ENCODE results near the gene RIN3.

The RIN3 gene

DNA sequence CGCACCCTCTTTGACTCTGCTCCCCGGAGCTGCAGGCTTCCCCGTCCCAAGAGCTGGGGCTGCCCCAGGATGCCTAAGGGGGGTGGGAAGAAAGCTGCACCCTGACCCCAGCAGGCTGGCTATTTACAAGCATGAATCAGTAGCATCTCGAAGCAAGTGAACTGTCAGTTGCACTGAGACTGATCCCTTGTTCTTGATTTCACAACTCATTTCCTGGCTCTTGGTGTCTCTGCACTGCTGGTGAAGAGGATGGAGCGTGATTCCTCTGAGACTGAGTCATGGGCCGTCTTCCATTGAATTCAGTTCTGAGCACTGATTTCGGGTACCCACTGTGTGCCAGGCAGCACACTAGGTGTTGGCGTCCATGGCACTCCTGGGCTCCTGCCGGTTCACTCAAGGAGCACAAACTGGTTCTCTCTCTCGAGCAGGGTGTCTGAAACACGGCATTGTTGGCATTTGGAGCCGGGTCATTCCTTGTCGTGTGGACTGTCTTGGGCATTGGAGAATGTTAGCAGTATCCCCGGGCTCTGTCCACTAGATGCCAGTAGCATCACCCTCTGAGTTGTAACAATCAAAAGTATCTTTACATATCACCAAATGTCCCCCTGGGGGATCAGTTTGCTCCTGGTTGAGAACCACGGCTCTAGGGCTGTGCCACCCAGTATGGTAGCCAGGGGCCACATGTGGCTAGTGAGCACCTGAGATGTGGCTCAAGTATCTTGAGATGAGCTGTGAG lies 86.9 kb downstream of the RIN3 start:
- DNase-seq (ENCODE audit: low read depth, low spot score), result no peak

DNA sequence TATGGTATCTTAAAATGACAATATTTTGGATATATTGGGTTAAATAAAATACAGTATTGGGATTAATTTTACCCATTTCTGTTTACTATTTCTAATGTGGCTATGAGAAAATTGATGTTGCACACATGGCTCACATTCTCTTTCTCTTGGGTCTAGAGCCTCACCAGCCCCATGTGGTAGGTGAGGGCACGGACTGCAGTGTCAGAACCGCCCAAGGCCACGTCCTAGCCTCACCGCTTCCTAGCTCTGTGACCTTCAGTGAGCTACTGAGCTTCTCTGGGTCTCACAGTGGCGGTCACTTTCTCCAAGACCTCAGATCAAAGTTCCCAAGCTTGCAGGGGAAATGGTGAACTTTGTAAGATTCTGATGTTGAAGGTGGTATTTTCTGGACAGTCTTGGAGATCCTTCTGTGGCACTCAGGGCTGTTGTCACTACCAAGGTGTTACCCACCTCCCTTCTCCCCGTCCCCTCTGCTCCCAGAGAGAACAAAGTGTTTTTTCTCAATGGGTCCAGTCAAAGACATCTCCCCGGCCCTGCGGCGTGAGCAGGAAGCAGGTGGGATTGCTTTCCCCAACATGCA lies 87.6 kb downstream of the RIN3 start:
- DNase-seq (ENCODE audit: low read depth, low spot score), result no peak

DNA sequence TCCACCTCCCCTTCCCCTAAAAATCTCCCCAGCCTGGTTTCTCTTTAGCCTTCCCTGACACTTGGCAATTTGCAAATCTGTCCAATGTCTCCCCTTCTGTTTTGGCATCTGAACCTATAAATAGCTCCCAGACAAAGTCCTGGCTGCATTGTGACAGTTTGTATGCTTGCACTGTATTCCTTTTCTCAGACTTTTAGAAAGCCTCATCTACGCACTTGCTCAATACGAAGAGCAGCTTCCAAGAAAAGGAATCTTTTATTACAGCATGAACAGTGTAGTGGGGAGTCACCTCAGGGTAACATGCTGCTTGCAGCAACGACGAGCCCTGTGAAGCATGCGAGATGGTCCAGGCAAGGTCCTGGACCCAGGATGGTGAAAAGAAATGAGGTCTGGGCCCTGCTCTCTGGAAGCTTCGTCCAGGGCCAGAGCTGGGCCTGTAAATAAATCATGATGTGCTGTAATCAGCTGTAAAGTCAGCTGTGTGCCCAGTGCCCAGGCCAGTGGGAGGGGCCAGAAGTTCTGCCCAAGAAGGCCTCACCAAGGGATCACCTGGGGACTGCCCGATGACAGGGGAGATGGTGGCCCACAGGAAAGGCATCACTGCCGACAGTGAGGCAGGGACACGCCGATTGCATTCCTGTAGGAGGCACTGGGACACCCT lies 88.3 kb downstream of the RIN3 start:
- no peak for DNase-seq (ENCODE audit: low read depth, low spot score)

DNA sequence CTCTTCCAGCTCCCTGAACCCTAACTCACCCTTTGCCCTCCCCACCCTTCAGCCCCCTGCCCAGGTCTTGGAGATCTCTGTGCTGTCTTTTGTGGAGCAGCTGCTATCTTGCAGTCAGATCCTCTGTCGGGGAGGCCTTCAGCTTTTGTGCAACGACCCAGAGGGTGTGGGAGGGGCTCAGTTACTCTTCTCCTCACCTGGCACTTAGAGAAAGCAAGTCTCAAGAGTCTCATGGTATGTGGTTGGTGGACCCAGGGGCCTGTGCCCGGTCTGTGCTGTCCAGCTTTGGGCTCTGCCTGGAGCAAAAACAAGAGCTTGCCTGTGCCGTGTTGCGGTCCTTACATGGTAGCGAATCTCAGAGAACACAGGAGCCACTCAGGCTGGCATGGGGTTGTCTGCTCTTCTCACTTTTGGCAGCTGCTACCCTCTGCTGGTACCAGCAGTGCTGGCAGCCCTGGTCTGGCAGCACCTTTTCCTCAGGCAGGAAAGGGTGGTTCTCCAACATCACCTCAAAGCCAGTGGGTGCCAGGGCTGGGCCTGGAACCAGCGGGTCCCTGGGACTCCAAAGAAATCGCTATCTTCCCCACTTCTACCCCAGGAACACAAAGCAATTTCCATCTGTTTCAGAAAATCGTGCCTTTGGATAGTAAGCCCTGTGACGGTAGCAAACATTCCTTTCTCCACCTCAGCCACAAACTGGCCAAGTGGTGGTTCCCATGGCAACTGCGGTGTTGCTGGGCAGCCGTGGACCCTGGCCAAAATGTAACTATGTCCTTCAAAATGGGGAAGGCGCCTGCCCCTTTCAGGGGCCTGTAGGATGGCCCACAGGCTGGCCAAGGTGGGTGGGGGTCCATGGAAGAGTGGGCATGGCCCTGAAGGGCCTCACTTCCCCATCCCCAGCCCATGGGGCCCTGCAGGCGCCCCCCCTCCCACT lies 90.0 kb downstream of the RIN3 start:
- peak; percentile 21 for DNase-seq (ENCODE audit: low read depth, low spot score)

DNA sequence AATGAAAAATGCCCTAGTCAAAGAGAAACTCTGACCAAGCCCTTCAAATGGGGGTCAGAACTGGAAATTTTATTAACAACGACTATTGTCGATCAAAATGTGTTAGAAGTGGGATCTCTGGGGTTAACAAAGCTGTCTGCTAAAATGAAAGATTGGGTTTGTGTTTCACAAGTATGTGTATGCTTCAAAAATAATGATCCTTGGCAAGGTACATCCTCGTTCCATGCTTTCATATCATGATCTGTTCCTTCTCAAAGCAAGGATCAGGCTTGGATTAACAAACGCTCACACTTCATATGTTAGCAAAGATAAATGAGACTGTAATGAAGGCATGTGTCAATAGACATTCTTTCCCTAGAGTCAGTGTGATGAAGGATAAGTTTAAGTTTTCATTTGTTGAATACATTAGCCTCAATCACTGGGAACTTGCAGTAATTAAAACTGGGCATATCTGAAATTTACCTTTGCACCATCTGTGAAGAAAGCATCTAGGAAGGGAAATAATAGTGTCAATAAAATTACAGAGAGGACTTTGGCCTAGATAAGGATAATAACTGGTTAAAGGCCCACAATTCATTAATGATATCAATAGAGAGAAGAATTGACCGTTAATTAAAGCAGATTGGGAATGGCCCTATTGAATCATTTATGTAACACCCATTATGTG lies 91.8 kb downstream of the RIN3 start:
- no peak for DNase-seq (ENCODE audit: low read depth, low spot score)

DNA sequence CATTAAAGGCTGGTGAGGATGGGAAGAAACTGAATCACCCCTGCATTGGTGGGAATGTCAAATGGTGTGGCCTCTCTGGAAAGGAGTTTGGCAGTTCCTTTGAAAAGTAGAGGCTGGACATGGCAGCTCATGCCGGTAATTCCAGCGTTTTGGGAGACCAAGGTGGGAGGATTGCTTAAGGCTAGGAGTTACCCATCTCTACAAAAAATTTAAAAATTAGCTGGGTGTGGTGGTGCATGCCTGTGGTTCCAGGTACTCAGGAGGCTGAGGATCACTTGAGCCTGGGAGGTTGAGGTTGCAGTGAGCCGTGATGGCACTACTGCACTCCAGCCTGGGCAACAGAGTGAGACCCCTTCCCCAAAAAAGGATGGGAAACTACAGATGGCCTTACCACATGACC lies 93.7 kb downstream of the RIN3 start:
- DNase-seq (ENCODE audit: low read depth, low spot score), result no peak

DNA sequence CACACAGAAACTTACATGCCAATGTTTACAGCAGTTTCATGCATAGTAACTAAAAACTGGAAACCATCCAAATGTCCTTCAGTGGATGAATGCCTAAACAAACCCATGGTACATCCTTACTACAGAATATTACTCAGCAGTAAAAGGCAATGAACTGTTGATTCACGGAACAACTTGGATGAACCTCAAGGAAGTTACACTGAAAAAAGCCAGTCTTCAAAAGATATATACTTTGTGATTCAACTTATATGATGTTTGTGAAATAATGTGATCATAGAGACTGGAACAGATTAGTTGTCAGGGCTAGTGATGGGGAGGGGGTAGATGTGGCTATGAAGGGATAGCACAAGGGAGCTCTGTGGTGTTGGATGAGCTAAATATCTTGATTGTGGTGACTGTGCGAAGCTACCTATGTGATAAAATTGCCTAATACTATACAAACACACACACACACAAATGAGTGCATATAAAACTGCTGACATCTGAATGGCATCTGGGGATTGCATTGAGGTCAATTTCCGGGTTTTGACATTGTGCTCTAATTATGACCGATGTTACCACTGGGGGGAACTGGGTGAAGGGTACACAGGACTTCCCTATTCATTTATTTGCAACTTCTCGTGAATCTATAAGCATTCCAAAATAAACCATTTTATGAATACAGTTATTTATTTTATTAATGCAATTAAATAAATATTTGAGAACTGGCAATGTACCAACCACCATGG lies 94.3 kb downstream of the RIN3 start:
- DNase-seq (ENCODE audit: low read depth, low spot score), result no peak

DNA sequence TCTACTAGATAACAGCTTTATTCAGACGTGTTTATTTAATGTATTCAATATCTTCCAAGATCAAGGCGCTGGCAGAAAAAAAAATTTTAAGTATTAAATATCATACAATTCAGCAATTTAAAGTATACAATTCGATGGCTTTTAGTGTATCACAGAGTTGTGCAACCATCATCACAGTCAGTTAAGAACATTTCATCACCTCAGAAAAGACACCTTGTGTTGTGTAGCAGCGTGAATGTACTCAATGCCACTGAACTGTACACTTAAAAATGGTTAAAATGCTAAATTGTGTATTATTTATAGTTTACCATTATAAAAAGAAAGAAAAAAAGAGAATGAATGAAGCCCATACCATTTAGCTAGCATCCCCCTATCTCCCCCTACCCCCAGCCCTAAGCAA lies 96.4 kb downstream of the RIN3 start:
- DNase-seq (ENCODE audit: low read depth, low spot score), result no peak

DNA sequence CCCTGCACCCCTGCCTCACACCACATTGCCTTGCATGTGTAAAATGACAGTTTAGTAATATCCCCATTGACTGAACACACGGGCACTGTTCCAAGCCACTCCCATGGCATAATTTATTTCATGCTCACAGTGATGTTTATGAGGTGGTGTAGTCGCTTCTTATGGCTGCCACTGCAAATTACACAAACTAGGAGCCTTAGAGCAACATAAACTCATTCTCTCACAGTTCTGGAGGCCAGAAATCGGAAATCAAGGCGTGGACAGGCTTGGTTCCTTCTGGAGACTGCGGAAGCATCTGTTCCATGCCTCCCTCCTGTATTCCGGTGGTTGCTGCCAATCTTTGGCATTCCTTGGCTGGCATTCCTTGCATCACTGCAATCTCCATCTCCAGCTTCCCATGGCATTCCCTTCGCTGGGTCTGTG lies 97.3 kb downstream of the RIN3 start:
- no peak for DNase-seq (ENCODE audit: low read depth, low spot score)

DNA sequence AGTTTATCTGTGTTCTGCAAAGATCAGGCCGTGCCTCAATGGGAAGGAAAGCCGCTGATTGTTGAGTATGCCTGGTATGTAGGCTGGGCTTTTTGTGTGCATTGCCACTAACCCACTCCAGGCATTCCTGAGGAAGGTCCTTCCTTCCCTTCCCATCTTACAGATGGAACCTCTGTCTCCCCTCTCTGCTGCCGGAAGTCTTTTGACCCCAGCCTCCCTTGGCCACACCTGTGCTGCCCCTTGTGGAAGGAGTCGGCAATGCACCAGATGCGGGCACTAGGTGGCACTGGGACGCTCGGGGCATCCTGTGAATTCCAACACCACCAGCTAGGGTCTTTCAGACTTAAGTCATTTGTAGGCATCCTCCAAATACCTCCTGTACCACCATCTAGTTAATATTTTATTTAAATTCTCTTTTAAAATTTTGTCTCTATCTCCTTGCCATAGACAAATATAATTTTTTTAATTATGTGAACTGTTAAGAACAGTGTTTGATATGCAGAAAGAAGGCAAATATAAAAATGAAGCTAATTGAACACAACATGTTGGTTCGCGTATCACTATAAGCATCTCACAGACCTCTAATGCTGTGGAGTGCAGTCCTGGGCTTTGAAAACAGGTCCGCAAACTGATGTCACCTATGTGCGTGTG lies 99.6 kb downstream of the RIN3 start:
- DNase-seq (ENCODE audit: low read depth, low spot score), result peak; percentile 45

DNA sequence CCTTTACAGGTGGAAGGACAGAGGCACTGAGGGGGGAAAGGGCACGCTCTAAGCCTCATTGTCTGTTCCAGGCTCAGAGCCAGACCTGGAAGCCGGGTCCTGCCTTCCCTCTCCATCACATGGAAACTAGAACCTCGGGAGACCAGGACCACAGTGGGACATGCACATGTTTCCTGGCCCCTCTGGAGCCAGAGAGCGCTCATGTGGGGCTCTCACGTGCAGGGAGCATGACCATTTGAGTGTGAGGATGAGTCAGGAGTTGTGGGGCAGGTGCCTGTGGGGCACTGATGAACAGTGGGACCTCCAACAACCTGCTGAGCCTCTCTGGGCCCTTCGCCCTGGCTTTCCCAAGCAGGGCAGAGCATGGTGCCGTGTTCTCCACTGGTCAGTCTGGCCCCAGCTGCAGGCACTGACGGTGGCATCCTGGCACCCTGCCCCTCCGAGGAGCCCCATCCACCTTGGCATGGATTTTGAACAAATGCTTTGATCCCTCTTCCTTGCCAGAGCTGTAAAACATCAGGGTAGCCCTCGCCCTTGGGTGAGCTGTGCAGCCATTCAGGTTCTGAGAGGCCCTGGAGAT lies 100.2 kb downstream of the RIN3 start:
- DNase-seq (ENCODE audit: low read depth, low spot score), result no peak

DNA sequence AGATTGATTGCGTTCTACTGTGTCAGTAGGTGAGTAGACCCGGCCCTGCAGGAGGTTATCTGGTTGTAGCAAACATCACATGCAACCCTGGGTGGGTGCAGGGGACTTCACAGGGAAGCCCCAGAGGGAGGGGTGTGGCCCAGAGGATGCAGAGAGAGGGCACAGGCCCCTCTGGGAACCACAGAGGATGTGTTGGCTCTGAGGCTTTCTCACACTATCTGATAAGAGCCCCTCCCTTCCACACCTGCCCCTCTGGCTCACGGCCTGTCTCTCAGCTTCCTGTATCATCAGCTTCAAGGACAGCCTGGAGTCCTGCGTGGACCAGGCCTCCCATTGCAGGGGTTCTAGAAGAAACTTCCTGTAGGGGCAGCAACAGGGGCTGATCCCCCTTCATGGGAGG lies 101.9 kb downstream of the RIN3 start:
- DNase-seq (ENCODE audit: low read depth, low spot score), result no peak

DNA sequence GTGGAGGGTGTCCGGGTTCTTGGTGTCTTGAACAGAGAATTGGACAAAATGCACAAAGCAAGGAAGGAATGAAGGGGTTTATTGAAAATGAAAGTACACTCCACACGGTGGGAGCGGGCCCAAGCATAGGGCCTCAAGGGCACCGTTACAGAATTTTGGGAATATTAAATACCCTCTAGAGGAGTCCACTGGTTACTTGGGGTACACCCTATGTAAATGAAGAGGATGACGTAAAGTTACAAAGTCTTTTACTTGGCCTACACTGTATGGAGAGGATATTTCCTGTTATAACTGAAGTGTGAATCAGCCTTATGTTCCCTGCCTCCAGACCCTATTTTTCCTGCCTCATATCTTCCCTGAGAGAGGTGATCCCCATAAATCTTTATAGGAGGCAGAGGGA lies 102.6 kb downstream of the RIN3 start:
- DNase-seq (ENCODE audit: low read depth, low spot score), result no peak

DNA sequence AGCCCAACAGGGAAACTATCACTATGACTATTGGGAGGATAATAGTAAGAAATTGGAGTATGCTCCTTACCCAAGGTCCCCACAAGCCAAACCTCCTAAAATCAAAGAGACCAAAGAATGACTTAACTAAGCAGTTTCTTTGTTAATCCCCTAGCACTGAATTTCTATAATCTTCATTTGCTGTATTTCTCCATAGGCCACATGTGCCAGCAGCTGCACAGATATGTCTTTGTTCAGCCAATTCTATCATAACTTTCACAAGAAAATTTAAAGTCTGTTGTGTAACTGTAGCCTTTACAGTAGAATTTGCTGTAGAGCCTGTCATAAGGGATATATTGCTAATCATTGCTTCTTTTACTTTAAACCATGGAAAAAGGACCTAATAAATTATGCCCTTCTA lies 104.0 kb downstream of the RIN3 start:
- DNase-seq (ENCODE audit: low read depth, low spot score), result no peak

DNA sequence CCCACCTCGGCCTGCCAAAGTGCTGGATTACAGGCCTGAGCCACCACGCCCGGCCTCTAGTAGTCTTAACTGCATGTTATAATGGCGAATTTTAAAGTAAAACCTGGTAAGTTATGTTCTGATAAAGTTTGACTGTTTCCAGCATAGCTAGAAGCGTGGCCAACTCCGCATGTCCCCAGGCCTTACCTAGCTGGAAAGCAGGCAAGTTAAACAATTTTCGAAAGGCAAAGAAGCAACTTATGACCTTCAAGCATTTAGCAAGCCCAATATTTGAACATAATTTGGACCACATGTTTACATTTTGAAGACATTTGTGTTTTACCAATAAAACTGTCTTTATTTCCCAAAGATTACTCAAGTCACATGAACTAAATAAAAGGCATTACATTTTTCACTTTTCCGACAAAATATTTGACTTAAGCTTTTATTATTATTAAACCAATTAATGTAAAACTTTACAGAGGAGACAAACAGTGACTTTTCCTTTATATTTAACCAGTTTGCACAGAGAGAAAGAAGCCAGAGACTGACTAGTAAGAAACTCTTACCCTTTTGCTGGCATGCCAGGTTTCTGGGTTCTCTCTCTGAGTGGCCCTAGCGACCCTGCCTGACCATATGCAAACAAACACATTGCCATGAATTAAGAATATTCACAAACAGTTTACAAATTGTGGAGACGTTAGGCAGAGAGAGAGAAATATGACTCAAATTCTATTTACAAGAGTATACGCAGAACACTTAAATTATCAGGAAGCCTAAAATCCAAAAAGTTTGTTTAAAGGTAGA lies 106.3 kb downstream of the RIN3 start:
- DNase-seq (ENCODE audit: low read depth, low spot score), result no peak

DNA sequence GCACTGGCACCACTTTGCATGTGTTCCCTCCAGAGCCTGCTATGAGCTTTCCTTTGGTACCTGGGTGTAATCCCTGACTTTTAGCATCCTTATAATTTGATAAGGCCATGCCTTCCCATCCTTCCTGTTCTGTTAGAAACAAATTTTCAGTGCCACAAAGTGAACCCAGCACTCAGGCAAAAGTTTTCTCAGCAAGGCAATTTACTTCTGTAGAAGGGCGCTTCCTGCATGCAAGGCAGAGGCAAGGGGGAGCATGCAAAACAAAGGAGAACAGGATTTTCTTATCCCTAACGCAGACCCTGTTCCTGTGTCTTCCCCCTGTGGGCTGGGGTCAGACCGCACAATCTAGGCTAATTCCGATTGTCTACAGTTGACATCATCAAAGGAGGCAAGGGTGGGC lies 108.7 kb downstream of the RIN3 start:
- no peak for DNase-seq (ENCODE audit: low read depth, low spot score)

DNA sequence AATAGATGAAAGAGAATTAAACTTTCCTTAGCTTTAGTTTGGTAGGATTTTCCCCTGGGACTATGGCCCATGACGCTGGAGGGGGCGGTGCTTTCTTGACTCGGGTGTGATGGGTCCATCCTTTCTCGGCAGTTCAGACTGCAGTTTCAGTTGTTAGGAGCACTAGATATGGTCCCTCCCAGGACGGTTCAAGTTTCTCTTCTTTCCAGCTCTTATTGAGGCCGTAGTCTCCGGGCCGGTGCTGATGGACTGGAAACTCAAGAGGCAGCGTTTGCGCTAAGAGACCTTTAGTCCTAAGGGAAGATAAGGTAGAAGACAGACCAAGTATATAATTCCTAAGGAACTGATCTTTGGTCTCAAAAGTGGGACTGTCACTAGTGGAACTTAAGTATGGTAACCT lies 111.2 kb downstream of the RIN3 start:
- DNase-seq (ENCODE audit: low read depth, low spot score), result no peak

DNA sequence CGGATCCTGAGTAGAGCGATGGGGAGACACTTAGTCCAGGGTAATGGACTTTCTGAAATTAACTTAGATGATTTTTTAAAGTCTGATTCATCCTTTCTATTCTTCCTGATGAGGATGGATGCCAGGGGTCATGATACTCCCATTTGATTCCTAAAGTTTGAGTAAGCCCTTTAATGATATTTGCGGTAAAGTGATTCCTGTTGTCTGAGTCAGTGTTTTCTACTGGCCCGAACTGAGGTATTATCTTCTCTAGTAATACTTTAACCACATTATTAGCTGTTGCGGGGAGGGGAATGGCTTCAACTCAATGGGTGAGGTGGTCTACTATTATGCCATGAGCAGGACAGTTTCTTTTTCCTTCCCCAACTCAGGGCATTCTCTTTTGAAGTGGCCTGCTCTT lies 111.6 kb downstream of the RIN3 start:
- DNase-seq (ENCODE audit: low read depth, low spot score), result no peak

DNA sequence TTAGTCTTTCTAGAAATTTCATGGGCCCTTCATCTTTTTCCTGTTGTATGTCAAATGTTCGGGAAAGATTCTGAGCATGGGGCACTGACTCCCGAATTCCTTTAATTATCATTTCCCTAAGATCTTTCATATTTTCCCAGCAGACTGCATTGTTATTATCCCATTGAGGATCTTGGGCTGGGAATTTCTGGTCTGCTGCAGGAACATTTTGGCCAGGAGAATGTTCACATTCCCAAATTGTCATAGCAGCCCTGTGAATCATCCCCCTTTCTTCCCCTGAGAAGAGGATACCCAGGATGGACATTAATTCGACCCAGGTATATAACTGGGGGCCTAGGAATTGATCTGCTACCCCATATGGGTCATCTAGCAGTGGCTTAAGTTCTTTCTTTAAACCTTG lies 112.5 kb downstream of the RIN3 start:
- DNase-seq (ENCODE audit: low read depth, low spot score), result no peak
